Stimulated activated effector memory CD8-positive, alpha-beta T cell treated with anti-CD3 and anti-CD28 coated beads, Interleukin-12 subunit alpha, Interleukin-12 subunit beta, amount 100 ng/mL, for 72 hours (primary cell): Measurements from ENCODE around the gene RHOC.

Experiments used
- ATAC-seq: fragments of 150-1000 bp; cut with Tn5 transposase; 2 replicates; pipeline ENCODE4 v1.10.0; 2021
- DNase-seq, 2 donors: peaks; one replicate each; pipeline ENCODE4 v3.0.0; 2021 to 2022; ENCODE audit warnings: low spot score in 2 of 2
- H3K27ac Mint-ChIP-seq: one replicate; pipeline ENCODE4 v1.8.0; 2022; ENCODE audit warnings: mild to moderate bottlenecking, mixed read lengths
- H3K36me3 Mint-ChIP-seq: one replicate; pipeline ENCODE4 v1.8.0; 2022; ENCODE audit warnings: mild to moderate bottlenecking, mixed read lengths
- H3K4me1 Mint-ChIP-seq: one replicate; pipeline ENCODE4 v1.8.0; 2022; ENCODE audit warnings: mixed read lengths
- H3K4me3 Mint-ChIP-seq: one replicate; pipeline ENCODE4 v1.8.0; 2022; ENCODE audit warnings: mild to moderate bottlenecking, mixed read lengths
- H3K9me3 Mint-ChIP-seq: one replicate; pipeline ENCODE4 v1.8.0; 2022; ENCODE audit warnings: mixed read lengths

The RHOC gene

GRCh38 chr1:112700290-112701226, 6.4 kb downstream of the RHOC start:
- DNase-seq = peak; percentile 70 to 82
- Mint-ChIP-seq H3K4me3 (peak overlapping the region; percentile 36), H3K27ac (peak overlapping the region; percentile 89), H3K9me3 (no peaks in the 10 kb centered on the region), H3K4me1 (peaks cover 68% of the 10 kb centered on the region), H3K36me3 (peaks cover 73% of the 10 kb centered on the region)
- ATAC-seq = peak; percentile 57

- H3K36me3 Mint-ChIP-seq = peaks cover 72% of the 10 kb centered on the region
- peak overlapping the region; percentile 36 for H3K4me3 Mint-ChIP-seq
- peaks cover 58% of the 10 kb centered on the region for H3K4me1 Mint-ChIP-seq
- DNase-seq (no peak), ATAC-seq (no peak)
- no peaks in the 10 kb centered on the region for H3K9me3 Mint-ChIP-seq
- peak overlapping the region; percentile 89 for H3K27ac Mint-ChIP-seq
These were observed 7.3 kb downstream of the RHOC start for GRCh38 chr1:112699425-112700144.

GRCh38 chr1:112698366-112699310, 8.3 kb downstream of the RHOC start:
- H3K4me1 Mint-ChIP-seq = peaks cover 49% of the 10 kb centered on the region
- peaks cover 71% of the 10 kb centered on the region for H3K36me3 Mint-ChIP-seq
- no peak for ATAC-seq

GRCh38 chr1:112697781-112698201, 9.1 kb downstream of the RHOC start:
- H3K4me3 Mint-ChIP-seq = no peak overlapping the region
- H3K36me3 Mint-ChIP-seq = peaks cover 73% of the 10 kb centered on the region
- H3K9me3 Mint-ChIP-seq = no peaks in the 10 kb centered on the region
- ATAC-seq = no peak
- peaks cover 42% of the 10 kb centered on the region for H3K4me1 Mint-ChIP-seq
- H3K27ac Mint-ChIP-seq = peak overlapping the region; percentile 52
- no peak for DNase-seq

More at GRCh38 chr1:112698366-112699310, 8.3 kb downstream of the RHOC start:
- no peak overlapping the region for H3K4me3 Mint-ChIP-seq
- peak overlapping the region; percentile 89 for H3K27ac Mint-ChIP-seq
- DNase-seq = no peak
- H3K9me3 Mint-ChIP-seq = no peaks in the 10 kb centered on the region

GRCh38 chr1:112696578-112697314, 10.2 kb downstream of the RHOC start:
- peaks cover 66% of the 10 kb centered on the region for H3K36me3 Mint-ChIP-seq
- no peaks in the 10 kb centered on the region for H3K9me3 Mint-ChIP-seq
- ATAC-seq (peak; percentile 31), DNase-seq (no peak)
- no peak overlapping the region for H3K4me3 Mint-ChIP-seq
- H3K27ac Mint-ChIP-seq = peak overlapping the region; percentile 52
- peaks cover 32% of the 10 kb centered on the region for H3K4me1 Mint-ChIP-seq

GRCh38 chr1:112695276-112695675, 11.7 kb downstream of the RHOC start:
- ATAC-seq = no peak
- no peaks in the 10 kb centered on the region for H3K9me3 Mint-ChIP-seq
- peaks cover 17% of the 10 kb centered on the region for H3K4me1 Mint-ChIP-seq
- H3K27ac Mint-ChIP-seq = peak overlapping the region; percentile 10
- peaks cover 62% of the 10 kb centered on the region for H3K36me3 Mint-ChIP-seq
- no peak overlapping the region for H3K4me3 Mint-ChIP-seq
- no peak for DNase-seq

- Mint-ChIP-seq H3K36me3 (peaks cover 64% of the 10 kb centered on the region), H3K4me3 (no peak overlapping the region), H3K9me3 (no peaks in the 10 kb centered on the region), H3K27ac (no peak overlapping the region), H3K4me1 (peaks cover 9% of the 10 kb centered on the region)
- DNase-seq (no peak), ATAC-seq (no peak)
These were observed 12.5 kb downstream of the RHOC start for GRCh38 chr1:112694363-112694929.

- DNase-seq = no peak
- H3K4me3 Mint-ChIP-seq = no peak overlapping the region
- H3K36me3 Mint-ChIP-seq = peaks cover 60% of the 10 kb centered on the region
- no peak overlapping the region for H3K27ac Mint-ChIP-seq
- ATAC-seq = no peak
- peaks cover 6% of the 10 kb centered on the region for H3K4me1 Mint-ChIP-seq
- no peaks in the 10 kb centered on the region for H3K9me3 Mint-ChIP-seq
These were observed 13.1 kb downstream of the RHOC start for GRCh38 chr1:112693821-112694220.

- H3K4me1 Mint-ChIP-seq = peaks cover 7% of the 10 kb centered on the region
- H3K27ac Mint-ChIP-seq = peak overlapping the region; percentile 41
- H3K9me3 Mint-ChIP-seq = no peaks in the 10 kb centered on the region
- DNase-seq (no peak), ATAC-seq (no peak)
- no peak overlapping the region for H3K4me3 Mint-ChIP-seq
- H3K36me3 Mint-ChIP-seq = peaks cover 52% of the 10 kb centered on the region
These were observed 14.2 kb downstream of the RHOC start for GRCh38 chr1:112692681-112693080.

- H3K36me3 Mint-ChIP-seq = peaks cover 33% of the 10 kb centered on the region
- no peak overlapping the region for H3K27ac Mint-ChIP-seq
- ATAC-seq = no peak
- H3K4me1 Mint-ChIP-seq = peaks cover 20% of the 10 kb centered on the region
- no peaks in the 10 kb centered on the region for H3K9me3 Mint-ChIP-seq
- no peak overlapping the region for H3K4me3 Mint-ChIP-seq
- DNase-seq = no peak
These were observed 17.1 kb downstream of the RHOC start for GRCh38 chr1:112689842-112690237.

- no peak for DNase-seq
- Mint-ChIP-seq H3K4me1 (peaks cover 20% of the 10 kb centered on the region), H3K9me3 (no peaks in the 10 kb centered on the region), H3K4me3 (no peak overlapping the region), H3K36me3 (peaks cover 33% of the 10 kb centered on the region), H3K27ac (peak overlapping the region; percentile 83)
- ATAC-seq = no peak
These were observed 17.6 kb downstream of the RHOC start for GRCh38 chr1:112689196-112689841.

- H3K27ac Mint-ChIP-seq = peak overlapping the region; percentile 83
- peaks cover 20% of the 10 kb centered on the region for H3K4me1 Mint-ChIP-seq
- ATAC-seq (no peak), DNase-seq (no peak)
- H3K9me3 Mint-ChIP-seq = no peaks in the 10 kb centered on the region
- peaks cover 29% of the 10 kb centered on the region for H3K36me3 Mint-ChIP-seq
- H3K4me3 Mint-ChIP-seq = no peak overlapping the region
These were observed 18.1 kb downstream of the RHOC start for GRCh38 chr1:112688781-112689193.

- Mint-ChIP-seq H3K4me1 (peaks cover 20% of the 10 kb centered on the region), H3K4me3 (no peak overlapping the region), H3K36me3 (peaks cover 21% of the 10 kb centered on the region), H3K9me3 (no peaks in the 10 kb centered on the region), H3K27ac (peak overlapping the region; percentile 83)
- ATAC-seq (no peak), DNase-seq (no peak)
These were observed 19.0 kb downstream of the RHOC start for GRCh38 chr1:112687785-112688496.
